Measurements from ENCODE around the gene CILP2.
A peak's percentile ranks its signal among the peaks of the same experiment; 100 is the strongest.

Gene CILP2

GRCh38 chr19:19504754-19505668, 33.1 kb upstream of the CILP2 start:
- DNase-seq (ENCODE audit: low read depth in 2 of 2), result no peak

- DNase-seq (ENCODE audit: low read depth in 2 of 2), result no peak
These were observed 32.3 kb upstream of the CILP2 start for GRCh38 chr19:19505669-19506326.

- no peak for DNase-seq (ENCODE audit: low read depth in 2 of 2)
These were observed 31.5 kb upstream of the CILP2 start for GRCh38 chr19:19506592-19506991.

GRCh38 chr19:19507354-19507753, 30.7 kb upstream of the CILP2 start:
- no peak for DNase-seq (ENCODE audit: low read depth in 2 of 2)

GRCh38 chr19:19508217-19508616, 29.8 kb upstream of the CILP2 start:
- no peak for DNase-seq (ENCODE audit: low read depth in 2 of 2)

GRCh38 chr19:19510432-19510831, 27.6 kb upstream of the CILP2 start:
- DNase-seq (ENCODE audit: low read depth in 2 of 2), result no peak

GRCh38 chr19:19513682-19514081, 24.4 kb upstream of the CILP2 start:
- DNase-seq (ENCODE audit: low read depth in 2 of 2), result no peak

GRCh38 chr19:19514215-19514657, 23.8 kb upstream of the CILP2 start:
- DNase-seq (ENCODE audit: low read depth in 2 of 2), result no peak

- no peak for DNase-seq (ENCODE audit: low read depth in 2 of 2)
These were observed 23.0 kb upstream of the CILP2 start, which contains the start of gene TSSK6 for GRCh38 chr19:19514881-19515641. Gene TSSK6 (minus strand): TSS chr19:19515548. CDS start chr19:19515427, 121 bp downstream.

GRCh38 chr19:19515642-19516519, 22.2 kb upstream of the CILP2 start, which contains the start of gene NDUFA13:
Gene NDUFA13 (plus strand): TSS chr19:19516225. CDS start chr19:19516239, 14 bp downstream.
- peak; percentile 87 to 95 for DNase-seq (ENCODE audit: low read depth in 2 of 2)

- no peak for DNase-seq (ENCODE audit: low read depth in 2 of 2)
These were observed 20.8 kb upstream of the CILP2 start for GRCh38 chr19:19517235-19517619.

GRCh38 chr19:19520989-19521388, 17.1 kb upstream of the CILP2 start:
- no peak for DNase-seq (ENCODE audit: low read depth in 2 of 2)

GRCh38 chr19:19523177-19523576, 14.9 kb upstream of the CILP2 start:
- no peak for DNase-seq (ENCODE audit: low read depth in 2 of 2)

- no peak for DNase-seq (ENCODE audit: low read depth in 2 of 2)
These were observed 14.0 kb upstream of the CILP2 start for GRCh38 chr19:19524053-19524452.

GRCh38 chr19:19525611-19526380, 12.3 kb upstream of the CILP2 start:
- DNase-seq (ENCODE audit: low read depth in 2 of 2), result no peak

GRCh38 chr19:19526581-19527370, 11.3 kb upstream of the CILP2 start:
- DNase-seq (ENCODE audit: low read depth in 2 of 2), result no peak

GRCh38 chr19:19527371-19527656, 10.8 kb upstream of the CILP2 start:
- DNase-seq (ENCODE audit: low read depth in 2 of 2), result no peak

GRCh38 chr19:19527674-19528625, 10.1 kb upstream of the CILP2 start:
- no peak for DNase-seq (ENCODE audit: low read depth in 2 of 2)

All from stimulated activated CD4-positive, alpha-beta T cell treated with anti-CD3 and anti-CD28 coated beads, Interleukin-4, amount 100 ng/mL, for 48 hours (primary cell).